GM12892 (cell line): ENCODE results near the gene UQCR11. TPM values are rescaled to one million over a fixed set of nuclear protein-coding genes. Genes with fewer than 3 reads are reported as not detected.

Experiments
- DNase-seq: peaks from one replicate; pipeline ENCODE4 v3.0.0; 2011; ENCODE audit not compliant: insufficient read length
- FAIRE-seq: peaks from 2 replicates; lab custom pipeline; 2011; peaks lifted over from hg19 to GRCh38; lab: Jason Lieb, UNC
- POLR2A ChIP-seq: IDR thresholded peaks from 2 replicates; pipeline ENCODE4 v1.6.1; 2011; ENCODE audit warnings: low read depth, low read length, control low read depth
- POLR2AphosphoS5 ChIP-seq: IDR thresholded peaks from 2 replicates; pipeline ENCODE4 v1.6.1; 2011; ENCODE audit warnings: low read depth, low read length, control low read depth
- TAF1 ChIP-seq: IDR thresholded peaks from 2 replicates; pipeline ENCODE4 v1.6.1; 2011; ENCODE audit warnings: low read depth, mild to moderate bottlenecking, control low read depth, low read length, borderline replicate concordance
- polyA plus RNA-seq: library from polyadenylated mRNA; unstranded; fragments of >200 nt; gene quantifications from one replicate; pipeline ENCODE4 v1.2.1, GENCODE V29; 2012; ENCODE audit warnings: missing spikeins, inconsistent platforms; ENCODE audit not compliant: missing spikeins

The UQCR11 gene
- polyA plus RNA-seq: 152 TPM

GRCh38 chr19:1605236-1606137 lies at the start of gene UQCR11:
TSS of gene UQCR11 (minus strand) at chr19:1605462. CDS start at chr19:1605409, 53 bp downstream.
- TF ChIP-seq TAF1 (no peak), POLR2A (peak; percentile 74), POLR2AphosphoS5 (peak; percentile 71; the same call in 1 of the 2 replicates)
- FAIRE-seq (peak; percentile 96), DNase-seq (peak; percentile 97)

- DNase-seq: no peak
- FAIRE-seq: no peak
Measured at GRCh38 chr19:1654178-1654792, 49.0 kb upstream of the UQCR11 start.

DNA sequence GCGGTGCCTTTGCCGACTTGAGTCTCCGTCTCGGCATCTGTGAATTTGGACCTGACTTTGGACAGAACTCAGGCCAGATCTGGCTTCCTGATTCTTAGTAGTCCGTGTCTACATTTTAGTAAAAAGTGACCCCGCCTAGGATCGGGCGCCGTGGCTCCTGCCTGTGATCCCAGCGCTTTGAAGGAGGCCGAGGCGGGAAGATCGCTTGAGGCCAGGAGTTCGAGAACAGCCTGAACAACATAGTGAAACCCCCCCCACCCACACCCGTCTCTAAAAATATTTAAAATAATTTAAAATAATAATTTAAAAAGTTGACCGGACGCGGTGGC lies 48.0 kb upstream of the UQCR11 start:
- DNase-seq (no peak), FAIRE-seq (no peak)
- TF ChIP-seq POLR2AphosphoS5: no peak
- no peak for TF ChIP-seq POLR2A
- no peak for TF ChIP-seq TAF1

More at GRCh38 chr19:1654178-1654792, 49.0 kb upstream of the UQCR11 start:
- TF ChIP-seq POLR2A: no peak
- no peak for TF ChIP-seq POLR2AphosphoS5
- no peak for TF ChIP-seq TAF1

- peak; percentile 99 for FAIRE-seq
- TF ChIP-seq POLR2A (peak; percentile 49; the same call in 1 of the 2 replicates), POLR2AphosphoS5 (no peak), TAF1 (no peak; the same call in 1 of the 2 replicates)
Measured at GRCh38 chr19:1652471-1653299, 47.4 kb upstream of the UQCR11 start, which contains the start of gene TCF3. TSS of gene TCF3 (minus strand) at chr19:1652615. CDS start at chr19:1650248, 2,367 bp downstream.

GRCh38 chr19:1651568-1652291 lies 46.5 kb upstream of the UQCR11 start:
- DNase-seq (no peak), FAIRE-seq (no peak)
- TF ChIP-seq TAF1: no peak
- TF ChIP-seq POLR2A: no peak
- no peak for TF ChIP-seq POLR2AphosphoS5

More at GRCh38 chr19:1652471-1653299, 47.4 kb upstream of the UQCR11 start, which contains the start of gene TCF3:
- DNase-seq: peak; percentile 95

- DNase-seq (no peak), FAIRE-seq (peak; percentile 96)
- TF ChIP-seq TAF1: no peak
Measured at GRCh38 chr19:1650650-1651567, 45.6 kb upstream of the UQCR11 start.

- FAIRE-seq (peak; percentile 42), DNase-seq (no peak)
- TF ChIP-seq POLR2A (no peak), POLR2AphosphoS5 (no peak), TAF1 (no peak)
Measured at GRCh38 chr19:1649706-1650649, 44.7 kb upstream of the UQCR11 start.

DNA sequence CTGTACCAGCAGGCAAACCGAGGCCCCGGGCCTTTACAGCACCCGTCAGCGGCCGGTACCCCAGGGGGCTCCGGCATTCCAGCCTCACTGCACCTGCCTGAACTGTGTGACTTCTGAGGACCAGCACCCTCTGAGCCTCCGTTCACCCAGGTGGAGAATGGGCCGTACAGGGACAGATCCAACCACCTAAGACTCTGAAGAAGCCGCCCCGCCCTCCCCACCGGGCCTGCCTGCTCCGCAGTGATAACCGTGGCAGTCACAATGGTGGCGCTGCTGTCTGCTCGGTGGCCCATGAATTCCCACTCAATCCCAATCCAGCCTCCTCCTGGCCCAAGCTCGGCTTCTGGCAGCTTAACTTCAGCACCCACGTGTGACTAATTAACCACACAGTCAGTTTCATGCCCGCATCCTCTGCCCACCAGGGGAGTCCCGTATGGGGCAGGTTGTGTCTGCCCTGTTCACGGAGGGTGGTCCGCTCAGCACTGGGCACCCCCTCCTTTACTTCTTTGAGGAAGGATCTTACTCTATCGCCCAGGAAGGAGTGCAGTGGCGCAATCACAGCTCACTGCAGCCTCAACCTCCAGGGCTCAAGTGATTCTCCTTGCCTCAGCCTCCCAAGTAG lies 43.8 kb upstream of the UQCR11 start:
- TF ChIP-seq POLR2AphosphoS5 (peak; percentile 48; the same call in 1 of the 2 replicates), POLR2A (no peak; the same call in 1 of the 2 replicates)
- FAIRE-seq: no peak

More for the DNA sequence above, 43.8 kb upstream of the UQCR11 start:
- no peak for DNase-seq
